22Rv1 (cell line): ENCODE results near the gene MALL.
"Not testable (repeated sequence)": the region's sequence is repeated elsewhere in the genome, so short reads cannot be mapped to it uniquely, and the experiment has no call there.

Experiments used
- H3K27ac ChIP-seq: fragments of 450-650 bp; 2 replicates; pipeline ENCODE4 v1.5.1; 2017
- CTCF ChIP-seq: fragments of 450-650 bp; IDR thresholded peaks from 2 replicates; pipeline ENCODE4 v1.5.1; 2017; ENCODE audit warnings: mild to moderate bottlenecking
- ZFX ChIP-seq: fragments of 450-650 bp; IDR thresholded peaks from 2 replicates; pipeline ENCODE4 v1.6.1; 2017; ENCODE audit warnings: antibody characterized with exemption, borderline replicate concordance

Gene MALL

DNA sequence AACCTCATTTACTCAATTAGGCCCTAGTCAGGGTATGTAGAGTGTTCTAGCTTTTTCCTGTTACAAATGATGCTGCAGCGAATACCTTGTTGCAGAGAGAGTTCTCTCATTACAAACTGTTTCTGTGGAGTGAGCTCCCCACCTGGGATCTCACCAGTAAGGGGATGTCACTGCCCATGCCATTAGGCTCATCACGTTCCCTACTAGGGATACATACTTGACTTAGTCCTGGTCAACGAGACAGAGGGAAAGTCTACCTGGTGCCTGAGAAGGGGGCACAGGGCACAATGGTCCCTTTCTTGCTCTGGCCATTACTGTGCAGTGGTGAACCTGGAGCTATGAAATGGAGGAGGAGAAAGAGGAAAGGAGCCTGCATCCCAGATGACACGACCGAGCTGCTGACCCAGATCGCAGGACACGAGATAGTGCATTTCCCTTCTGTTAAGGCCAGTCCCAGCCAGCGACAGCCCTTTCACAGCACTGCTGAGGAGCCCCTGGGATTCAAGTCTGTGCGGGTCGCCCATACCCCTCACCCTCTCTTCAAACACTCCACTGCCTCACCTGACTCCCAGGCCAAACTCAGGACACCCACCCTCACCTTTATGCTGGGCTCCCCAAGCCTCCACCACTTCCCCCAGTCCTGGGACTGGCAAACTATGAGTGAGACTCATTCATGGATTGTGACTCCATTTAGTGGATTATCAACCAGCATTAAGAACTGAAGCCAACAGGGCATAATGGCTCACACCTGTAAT is 16.0 kb downstream of the MALL start:
- no peak for TF ChIP-seq CTCF
- TF ChIP-seq ZFX, result no peak
- no peak overlapping the region for H3K27ac ChIP-seq

DNA sequence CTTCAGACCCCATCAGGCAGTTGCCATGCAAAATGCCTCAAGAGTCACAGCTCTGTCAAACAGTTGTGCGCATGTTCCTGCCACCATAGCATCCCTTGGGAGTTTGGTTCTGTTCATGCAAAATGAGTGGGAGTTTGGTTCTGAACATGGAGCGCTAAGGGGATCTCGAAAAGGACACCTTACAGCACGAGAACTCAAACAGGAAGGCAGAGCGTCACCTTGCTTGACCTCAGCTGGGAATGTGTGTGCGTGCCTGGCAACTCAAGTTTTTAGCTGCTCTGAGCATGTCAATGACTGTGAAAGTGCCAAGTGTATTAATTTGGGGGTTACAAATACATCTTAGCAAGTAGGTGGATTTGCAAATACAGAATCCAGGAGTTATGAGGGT is 16.6 kb downstream of the MALL start:
- TF ChIP-seq CTCF (no peak), ZFX (no peak)
- no peak overlapping the region for H3K27ac ChIP-seq

GRCh38 chr2:110097506-110098220 is 18.0 kb downstream of the MALL start:
- no peak overlapping the region for H3K27ac ChIP-seq

DNA sequence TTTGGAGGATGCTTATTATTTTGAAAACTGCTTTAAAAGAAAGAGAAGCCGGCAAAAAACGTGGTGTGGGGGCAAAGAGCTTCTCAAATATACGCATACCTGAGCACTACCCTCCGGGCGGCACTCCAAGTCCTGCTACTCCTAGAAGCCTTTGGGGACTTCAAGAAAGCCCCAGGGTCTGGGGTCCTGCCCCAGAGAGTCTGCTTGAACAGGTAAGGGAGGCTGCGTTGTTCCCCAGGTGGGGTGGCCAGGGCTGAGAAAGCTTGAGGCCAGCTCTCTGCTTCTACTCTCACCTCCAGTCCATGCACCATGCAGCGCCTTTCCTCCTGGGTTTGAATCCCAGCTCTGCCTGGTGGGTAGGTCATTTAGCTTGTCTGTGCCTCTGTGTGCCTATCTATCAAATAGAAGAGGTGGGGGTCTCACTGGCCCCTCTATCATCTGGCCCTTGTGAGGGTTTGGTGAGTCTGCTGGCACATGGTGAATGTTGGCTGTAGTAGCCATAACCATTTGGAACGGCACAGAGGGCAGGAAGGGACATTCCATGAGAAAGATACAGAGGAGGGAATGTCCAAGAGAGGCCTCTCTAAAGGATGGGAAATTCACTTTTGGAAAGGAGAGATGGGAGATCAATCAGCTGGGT is 19.5 kb downstream of the MALL start:
- no peak overlapping the region for H3K27ac ChIP-seq
- TF ChIP-seq ZFX (no peak), CTCF (no peak)

More at GRCh38 chr2:110097506-110098220, 18.0 kb downstream of the MALL start:
- TF ChIP-seq CTCF (no peak), ZFX (no peak)

GRCh38 chr2:110094884-110095534 is 20.6 kb downstream of the MALL start:
- not testable (repeated sequence) for H3K27ac ChIP-seq

- H3K27ac ChIP-seq, result not testable (repeated sequence)
These were observed 21.7 kb downstream of the MALL start for GRCh38 chr2:110093924-110094323.

- H3K27ac ChIP-seq, result not testable (repeated sequence)
These were observed 25.5 kb downstream of the MALL start for GRCh38 chr2:110090164-110090563.

- H3K27ac ChIP-seq, result not testable (repeated sequence)
These were observed 31.9 kb downstream of the MALL start for GRCh38 chr2:110083757-110084156.

DNA sequence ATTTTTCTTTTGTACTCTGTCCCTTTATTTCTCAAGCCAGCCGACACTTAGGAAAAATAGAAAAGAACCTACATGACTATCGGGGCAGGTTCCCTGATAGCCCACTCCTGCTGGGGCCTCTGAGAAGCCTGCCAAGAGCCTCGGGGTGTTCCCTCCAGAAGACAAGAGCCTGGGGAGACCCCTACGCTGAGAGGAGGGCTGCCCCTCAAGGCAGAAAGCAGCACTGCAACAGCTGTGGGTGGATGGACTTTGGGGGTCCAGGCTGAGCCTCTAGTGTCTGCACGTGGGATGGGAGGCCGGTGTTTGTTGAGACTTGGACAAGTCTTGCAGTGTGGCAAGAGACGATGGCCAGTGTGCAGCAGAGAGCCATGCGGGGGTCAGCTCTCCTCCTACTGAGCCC is 32.5 kb downstream of the MALL start:
- not testable (repeated sequence) for H3K27ac ChIP-seq

DNA sequence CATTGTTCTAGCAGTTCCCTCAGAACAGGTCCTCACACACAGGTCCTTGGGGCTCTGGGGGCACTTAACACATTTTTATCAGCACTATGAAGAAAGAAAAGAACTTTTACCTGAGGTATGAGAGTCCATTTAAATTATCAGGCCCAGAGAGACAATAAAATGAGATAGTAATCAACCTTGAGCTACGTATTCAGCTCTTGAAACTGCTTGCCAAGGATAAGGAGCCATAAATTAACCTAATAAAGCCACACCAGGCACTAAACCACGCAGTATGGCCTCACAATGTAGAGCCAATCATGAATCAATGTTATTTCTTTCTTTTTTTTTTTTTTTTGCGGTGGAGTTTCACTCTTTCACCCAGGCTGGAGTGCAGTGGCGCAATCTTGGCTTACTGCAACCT is 37.5 kb downstream of the MALL start:
- not testable (repeated sequence) for H3K27ac ChIP-seq

- not testable (repeated sequence) for H3K27ac ChIP-seq
These were observed 39.7 kb downstream of the MALL start for GRCh38 chr2:110075896-110076295.

DNA sequence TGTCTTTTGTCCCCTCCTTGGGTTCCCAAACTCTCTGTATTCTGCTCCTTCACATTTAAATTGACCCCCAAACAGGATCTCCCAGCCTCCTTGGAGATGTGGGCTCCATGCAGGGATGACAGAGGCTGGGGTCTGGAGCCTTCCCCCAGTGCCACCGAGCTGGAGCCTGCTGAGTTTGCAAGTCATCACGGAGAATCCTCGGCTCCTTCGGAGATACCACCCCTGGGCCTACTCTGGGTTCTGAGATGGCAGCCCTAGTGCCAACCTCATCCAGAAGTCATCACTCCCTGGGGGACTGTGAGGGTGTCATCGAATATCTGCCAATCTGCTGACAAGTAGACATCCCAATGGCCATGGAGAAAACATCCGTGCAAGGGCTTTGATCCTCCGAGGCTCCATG is 45.8 kb downstream of the MALL start:
- H3K27ac ChIP-seq, result not testable (repeated sequence)

GRCh38 chr2:110068153-110068552 is 47.5 kb downstream of the MALL start:
- H3K27ac ChIP-seq, result not testable (repeated sequence)

GRCh38 chr2:110062332-110062731 is 53.3 kb downstream of the MALL start:
- not testable (repeated sequence) for H3K27ac ChIP-seq

- H3K27ac ChIP-seq, result not testable (repeated sequence)
These were observed 55.1 kb downstream of the MALL start for GRCh38 chr2:110060550-110060949.
